SK-N-SH treated with all-trans-retinoic acid at 6 μM for 48 hours (cell line): Measurements from ENCODE around the gene NCAPD2.
A peak's percentile ranks its signal among the peaks of the same experiment; 100 is the strongest.

Experiments used
- ATAC-seq: fragments of 200-7000 bp; cut with Tn5 transposase; 3 replicates; pipeline ENCODE4 v1.9.1; 2020; ENCODE audit warnings: mild to moderate bottlenecking, moderate library complexity
- ARNTL ChIP-seq: fragments of 450-650 bp; formaldehyde crosslinking; IDR thresholded peaks from 2 replicates; pipeline ENCODE4 v1.5.0; 2020; ENCODE audit warnings: low read depth, mild to moderate bottlenecking, moderate library complexity, borderline replicate concordance
- BACH2 ChIP-seq: fragments of 250-450 bp; sonication (Bioruptor Pico); IDR thresholded peaks from 2 replicates; pipeline ENCODE4 v1.9.0; 2021; ENCODE audit warnings: mild to moderate bottlenecking, borderline replicate concordance
- CREB5 ChIP-seq: fragments of 250-450 bp; sonication (Bioruptor Pico); IDR thresholded peaks from 2 replicates; pipeline ENCODE4 v1.5.1; 2020; ENCODE audit warnings: low read depth, mild to moderate bottlenecking, moderate library complexity
- CSDC2 ChIP-seq: fragments of 250-450 bp; sonication (Bioruptor Pico); IDR thresholded peaks from 2 replicates; pipeline ENCODE4 v1.5.0; 2020; ENCODE audit warnings: mild to moderate bottlenecking, moderate library complexity
- CSRNP3 ChIP-seq: fragments of 250-450 bp; sonication (Bioruptor Pico); IDR thresholded peaks from 2 replicates; pipeline ENCODE4 v1.5.1; 2021; ENCODE audit warnings: mild to moderate bottlenecking, moderate library complexity
- ESRRG ChIP-seq: fragments of 250-450 bp; sonication (Bioruptor Pico); IDR thresholded peaks from 2 replicates; pipeline ENCODE4 v1.6.1; 2021; ENCODE audit warnings: mild to moderate bottlenecking
- GLIS3 ChIP-seq: fragments of 250-450 bp; sonication (Bioruptor Pico); IDR thresholded peaks from 2 replicates; pipeline ENCODE4 v1.5.0; 2020; ENCODE audit warnings: mild to moderate bottlenecking, moderate library complexity
- ISL1 ChIP-seq: fragments of 250-450 bp; sonication (Bioruptor Pico); IDR thresholded peaks from 2 replicates; pipeline ENCODE4 v2.1.2; 2022; ENCODE audit warnings: mild to moderate bottlenecking, moderate library complexity
- OSR1 ChIP-seq: fragments of 250-450 bp; sonication (Bioruptor Pico); IDR thresholded peaks from 2 replicates; pipeline ENCODE4 v1.8.0; 2022; ENCODE audit warnings: moderate library complexity, mild to moderate bottlenecking, inconsistent platforms
- PATZ1 ChIP-seq: fragments of 250-450 bp; sonication (Bioruptor Pico); IDR thresholded peaks from 2 replicates; pipeline ENCODE4 v1.8.0; 2020; ENCODE audit warnings: mild to moderate bottlenecking, moderate library complexity, borderline replicate concordance
- POU6F1 ChIP-seq: fragments of 250-450 bp; sonication (Bioruptor Pico); IDR thresholded peaks from 2 replicates; pipeline ENCODE4 v1.8.0; 2021; ENCODE audit warnings: low read depth, mild to moderate bottlenecking, moderate library complexity, borderline replicate concordance
- PPARA ChIP-seq: fragments of 250-450 bp; sonication (Bioruptor Pico); IDR thresholded peaks from 2 replicates; pipeline ENCODE4 v1.5.0; 2020; ENCODE audit warnings: mild to moderate bottlenecking, borderline replicate concordance
- RARB ChIP-seq: fragments of 250-450 bp; sonication (Bioruptor Pico); IDR thresholded peaks from 2 replicates; pipeline ENCODE4 v1.8.0; 2021; ENCODE audit warnings: mild to moderate bottlenecking, moderate library complexity
- SNAI2 ChIP-seq: fragments of 250-450 bp; sonication (Bioruptor Pico); IDR thresholded peaks from 2 replicates; pipeline ENCODE4 v1.5.0; 2020; ENCODE audit warnings: mild to moderate bottlenecking, moderate library complexity
- TCF4 ChIP-seq: fragments of 250-450 bp; sonication (Bioruptor Pico); IDR thresholded peaks from 2 replicates; pipeline ENCODE4 v1.8.0; 2021; ENCODE audit warnings: mild to moderate bottlenecking, moderate library complexity, borderline replicate concordance
- TOX ChIP-seq: fragments of 250-450 bp; sonication (Bioruptor Pico); IDR thresholded peaks from 2 replicates; pipeline ENCODE4 v1.8.0; 2021; ENCODE audit warnings: mild to moderate bottlenecking, moderate library complexity, borderline replicate concordance
- ZC3H10 ChIP-seq: fragments of 250-450 bp; sonication (Bioruptor Pico); IDR thresholded peaks from 2 replicates; pipeline ENCODE4 v1.5.1; 2021; ENCODE audit warnings: mild to moderate bottlenecking, moderate library complexity
- ZFP3 ChIP-seq: fragments of 250-450 bp; sonication (Bioruptor Pico); IDR thresholded peaks from 2 replicates; pipeline ENCODE4 v1.5.0; 2020; ENCODE audit warnings: mild to moderate bottlenecking, moderate library complexity
- ZFP30 ChIP-seq: fragments of 450-650 bp; formaldehyde crosslinking; IDR thresholded peaks from 2 replicates; pipeline ENCODE4 v1.5.0; 2022; ENCODE audit warnings: mild to moderate bottlenecking, moderate library complexity
- ZNF565 ChIP-seq: fragments of 450-650 bp; formaldehyde crosslinking; conservative IDR thresholded peaks from 2 replicates; pipeline ENCODE4 v1.5.0; 2020; ENCODE audit warnings: low read depth, mild to moderate bottlenecking, moderate library complexity
- ZNF70 ChIP-seq: fragments of 450-650 bp; formaldehyde crosslinking; IDR thresholded peaks from 2 replicates; pipeline ENCODE4 v1.5.0; 2020; ENCODE audit warnings: mild to moderate bottlenecking, moderate library complexity
- ZNF8 ChIP-seq: fragments of 450-650 bp; formaldehyde crosslinking; IDR thresholded peaks from 2 replicates; pipeline ENCODE4 v1.5.0; 2020; ENCODE audit warnings: mild to moderate bottlenecking, moderate library complexity

Gene NCAPD2

GRCh38 chr12:6548556-6548955 is 54.7 kb downstream of the NCAPD2 start:
- ATAC-seq: no peak
- TF ChIP-seq OSR1: no peak
- no peak for TF ChIP-seq ZNF565 (CRISPR knock-in tag)
- no peak for TF ChIP-seq ZC3H10
- no peak for TF ChIP-seq POU6F1 (CRISPR knock-in tag)
- TF ChIP-seq CREB5 (CRISPR knock-in tag): no peak
- TF ChIP-seq TCF4: no peak
- no peak for TF ChIP-seq RARB (CRISPR knock-in tag)
- TF ChIP-seq ARNTL (CRISPR knock-in tag): no peak
- TF ChIP-seq PPARA: no peak
- TF ChIP-seq ZNF8: no peak
- no peak for TF ChIP-seq GLIS3 (CRISPR knock-in tag)
- TF ChIP-seq ZFP30 (CRISPR knock-in tag): no peak

- TF ChIP-seq GLIS3 (CRISPR knock-in tag): no peak
- no peak for TF ChIP-seq TCF4
- TF ChIP-seq ZFP30 (CRISPR knock-in tag): no peak
- TF ChIP-seq PPARA: no peak
- TF ChIP-seq ESRRG: no peak
- no peak for TF ChIP-seq CSRNP3 (CRISPR knock-in tag)
- TF ChIP-seq SNAI2 (CRISPR knock-in tag): no peak
- no peak for TF ChIP-seq RARB (CRISPR knock-in tag)
- no peak for TF ChIP-seq ZNF70 (CRISPR knock-in tag)
- TF ChIP-seq ISL1 (CRISPR knock-in tag): no peak
- TF ChIP-seq ZNF8: no peak
- TF ChIP-seq ZNF565 (CRISPR knock-in tag): no peak
- no peak for TF ChIP-seq ZFP3
- TF ChIP-seq TOX (CRISPR knock-in tag): no peak
- TF ChIP-seq OSR1: no peak
- TF ChIP-seq POU6F1 (CRISPR knock-in tag): no peak
- TF ChIP-seq CSDC2 (CRISPR knock-in tag): no peak
- no peak for TF ChIP-seq PATZ1 (CRISPR knock-in tag)
- no peak for TF ChIP-seq BACH2 (CRISPR knock-in tag)
- no peak for TF ChIP-seq ZC3H10
- ATAC-seq: peak; percentile 6; the same call in 2 of the 3 replicates
Observed at GRCh38 chr12:6548966-6549683, 55.2 kb downstream of the NCAPD2 start.

- TF ChIP-seq CSDC2 (CRISPR knock-in tag): no peak
- TF ChIP-seq ZFP30 (CRISPR knock-in tag): no peak
- no peak for TF ChIP-seq TOX (CRISPR knock-in tag)
- TF ChIP-seq GLIS3 (CRISPR knock-in tag): no peak
- no peak for ATAC-seq
Observed at GRCh38 chr12:6549684-6550151, 55.8 kb downstream of the NCAPD2 start.
